ENCODE results near the gene VRK3.

VRK3 gene

DNA sequence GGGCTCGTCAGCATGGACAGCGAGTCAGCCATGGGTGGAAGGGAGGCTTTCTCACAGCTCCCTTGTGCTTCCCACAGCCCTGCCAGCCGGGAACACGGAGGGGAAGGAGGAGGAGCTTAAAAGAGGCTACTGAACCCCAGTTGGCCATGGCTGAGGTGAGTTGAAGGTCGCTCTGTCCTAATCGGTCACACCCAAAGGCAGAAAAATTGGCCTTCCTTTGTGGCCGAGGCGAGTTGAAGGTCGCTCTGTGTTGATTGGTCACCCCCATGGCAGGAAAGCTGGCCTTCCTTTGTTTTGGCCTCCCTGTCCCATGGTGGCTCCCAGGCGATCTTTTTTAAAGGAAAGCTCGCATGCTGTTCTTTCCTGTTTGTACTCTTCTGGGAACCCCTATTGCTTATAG is 5.8 kb upstream of the VRK3 start:
- no peak for DNase-seq (ENCODE audit: low spot score)

DNA sequence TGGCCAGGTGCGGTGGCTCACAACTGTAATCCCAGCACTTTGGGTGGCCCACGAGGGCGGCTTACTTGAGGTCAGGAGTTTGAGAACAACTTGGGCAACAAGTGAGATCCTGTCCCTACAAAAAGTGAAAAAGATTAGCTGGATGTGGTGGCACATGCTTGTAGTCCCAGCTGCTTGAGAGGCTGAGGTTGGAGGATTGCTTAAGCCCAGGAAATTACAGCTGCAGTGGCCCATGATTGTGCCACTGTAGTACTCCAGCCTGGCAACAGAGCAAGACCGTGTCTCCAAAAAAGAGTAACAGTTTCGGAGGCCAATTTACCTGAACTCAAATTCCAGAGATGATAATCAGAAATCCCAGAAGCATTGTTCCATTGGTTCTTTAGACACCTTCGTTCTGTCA is 5.1 kb upstream of the VRK3 start:
- DNase-seq (ENCODE audit: low spot score), result no peak

DNA sequence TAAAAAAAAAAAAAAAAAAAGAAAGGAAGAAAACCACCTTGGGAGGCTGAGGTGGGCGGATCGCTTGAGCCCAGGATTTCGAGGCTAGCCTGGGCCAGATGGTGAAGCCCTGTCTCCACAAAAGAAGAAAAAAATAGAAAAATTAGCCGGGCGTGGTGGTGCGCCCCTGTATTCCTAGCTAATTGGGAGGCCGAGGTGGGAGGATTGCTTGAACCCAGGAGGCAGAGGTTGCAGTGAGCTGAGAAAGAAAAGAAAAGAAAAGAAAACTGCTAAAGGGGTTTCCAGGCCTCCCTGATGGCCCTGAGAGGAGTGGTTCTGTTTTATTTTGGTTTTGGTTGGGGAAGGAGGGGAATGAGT is 1.4 kb upstream of the VRK3 start:
- DNase-seq (ENCODE audit: low spot score), result no peak

DNA sequence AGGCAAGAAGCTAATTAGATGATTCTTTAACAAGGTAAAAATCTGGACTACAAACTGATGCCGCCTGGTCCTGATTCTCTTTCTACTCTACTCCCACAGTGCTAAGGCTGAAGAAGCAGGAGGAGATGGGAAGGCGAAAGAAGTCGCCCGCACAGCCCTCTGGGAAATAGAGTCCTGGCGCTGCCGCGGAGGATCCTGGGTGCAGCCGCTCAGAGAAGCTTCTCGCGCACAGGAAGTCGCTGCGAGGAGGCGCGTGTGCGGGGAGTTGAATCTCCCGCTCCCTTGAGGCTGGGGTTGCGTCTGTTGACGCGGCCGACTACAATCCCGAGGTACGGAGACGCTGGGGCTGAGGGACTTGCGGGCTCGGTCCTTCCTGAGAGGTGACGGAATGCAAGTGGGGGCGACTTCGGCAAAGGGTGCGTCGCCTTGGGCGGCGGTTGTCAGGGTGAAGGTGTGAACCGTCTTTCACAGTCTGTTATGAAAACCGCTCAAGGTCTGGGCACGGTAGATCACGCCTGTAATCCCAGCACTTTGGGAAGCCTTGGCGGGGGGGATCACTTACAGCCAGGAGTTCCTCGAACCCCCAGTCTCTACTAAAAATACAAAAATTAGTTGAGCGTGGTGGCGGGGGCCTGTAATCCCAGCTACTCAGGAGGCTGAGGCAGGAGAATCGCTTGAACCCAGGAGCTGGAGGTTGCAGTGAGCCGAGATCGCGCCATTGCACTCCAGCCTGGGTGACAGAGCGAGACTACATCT is 800 bp upstream of the VRK3 start, which contains the start of gene ZNF473:
Gene ZNF473 (plus strand): TSS at position 212 of the 756 bp plus-strand sequence. CDS start 5,078 bp downstream, outside the sequence.
- no peak for DNase-seq (ENCODE audit: low spot score)

DNA sequence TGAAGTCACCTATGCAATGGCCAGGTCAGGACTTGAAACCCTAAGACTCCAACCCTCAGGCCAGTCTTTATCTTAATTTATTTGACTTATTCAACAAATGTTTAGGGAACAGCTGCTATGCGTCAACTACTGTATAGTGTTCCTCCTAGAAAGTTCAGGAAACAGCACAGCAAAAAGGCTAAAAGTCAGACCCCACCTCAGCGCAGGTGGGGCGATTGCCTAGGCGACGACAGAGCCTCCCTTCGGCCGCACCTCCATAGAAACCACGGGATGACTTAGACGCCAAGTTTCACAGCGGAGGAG is 502 bp downstream of the VRK3 start:
- no peak for DNase-seq (ENCODE audit: low spot score)

DNA sequence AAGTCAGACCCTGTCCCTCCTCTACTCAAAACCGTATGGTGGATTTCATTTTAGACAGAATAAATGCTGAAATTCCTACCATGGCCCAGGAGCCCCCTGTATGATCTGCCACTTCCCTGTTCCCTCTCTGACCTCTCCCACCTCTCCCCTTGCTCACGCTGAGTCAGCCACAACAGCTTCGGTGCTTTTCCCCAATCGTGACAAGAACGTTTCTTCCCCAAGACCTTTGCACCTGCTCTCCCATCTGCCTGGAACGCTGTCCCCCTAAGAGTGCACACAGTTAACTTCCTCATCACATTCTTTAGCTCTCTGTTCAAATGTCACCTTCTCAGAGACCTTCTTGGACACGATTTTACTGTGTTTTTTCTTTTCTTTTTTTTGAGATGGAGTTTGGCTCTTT is 2.3 kb downstream of the VRK3 start:
- DNase-seq (ENCODE audit: low spot score), result no peak

DNA sequence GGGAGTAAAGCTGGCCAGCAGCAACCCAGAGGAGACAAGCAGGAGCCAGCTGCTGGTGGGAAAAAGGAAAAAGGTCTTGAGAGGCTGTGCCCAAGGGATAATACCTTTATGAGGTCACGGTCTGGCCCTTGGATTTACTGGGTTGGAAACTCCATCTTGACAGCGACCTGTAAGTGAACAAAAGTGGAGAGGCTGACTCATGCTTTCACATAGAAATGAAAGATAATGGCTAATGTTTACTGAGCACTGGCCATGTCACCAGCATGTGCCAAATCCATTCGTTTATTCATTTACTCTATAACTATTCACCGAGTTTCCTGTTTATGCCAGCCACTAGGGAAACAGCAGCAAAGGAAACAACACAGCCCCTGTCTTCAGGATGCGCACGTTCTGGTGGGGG is 4.7 kb downstream of the VRK3 start:
- DNase-seq (ENCODE audit: low spot score), result no peak

DNA sequence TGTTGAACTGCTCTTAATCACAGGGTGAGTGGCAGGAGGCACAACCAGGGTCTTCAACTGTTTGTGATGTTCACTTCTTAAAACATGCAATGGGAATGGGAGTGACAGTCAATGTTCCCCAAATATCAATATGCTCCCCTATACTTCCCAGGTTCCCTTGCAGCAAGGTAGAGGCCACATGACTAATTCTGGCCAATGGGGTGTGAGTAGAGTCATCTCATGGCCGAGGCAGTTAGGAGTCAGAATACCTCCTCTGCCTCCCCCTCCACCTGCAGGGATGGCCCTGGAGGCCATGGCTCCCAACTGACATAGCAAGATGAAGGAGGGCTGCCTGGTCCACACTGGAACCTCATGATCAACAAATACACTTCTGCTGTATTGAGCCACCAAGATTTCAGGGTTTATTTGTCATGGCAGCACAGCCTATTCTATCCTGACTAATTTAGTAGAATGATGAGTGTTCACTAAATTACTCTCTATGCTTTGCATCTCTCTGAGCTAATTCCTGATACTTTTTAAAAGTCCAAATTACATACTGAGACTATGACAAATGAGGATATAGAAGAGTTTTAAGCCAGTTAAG is 8.9 kb downstream of the VRK3 start:
- no peak for DNase-seq (ENCODE audit: low spot score)

DNA sequence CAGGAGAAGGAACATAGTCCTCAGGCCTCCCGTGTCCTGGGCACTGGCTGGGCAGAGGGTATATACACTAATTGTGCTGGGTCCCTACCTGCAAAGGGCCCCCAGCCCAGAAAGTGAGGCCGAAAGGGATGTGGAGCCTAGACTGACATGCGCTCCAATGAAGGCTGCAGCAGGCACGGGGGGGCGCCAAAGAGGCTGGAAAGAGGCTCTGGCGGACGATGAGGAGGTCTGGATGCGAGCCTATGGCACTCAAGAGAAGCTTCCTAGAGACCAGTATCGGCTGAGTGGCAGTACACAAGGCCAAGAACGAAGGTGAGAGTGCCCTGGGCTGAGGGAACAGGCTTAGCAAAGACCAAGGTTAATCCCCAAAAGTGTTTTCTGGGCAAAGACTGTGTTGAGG is 16.6 kb downstream of the VRK3 start:
- DNase-seq (ENCODE audit: low spot score), result no peak

DNA sequence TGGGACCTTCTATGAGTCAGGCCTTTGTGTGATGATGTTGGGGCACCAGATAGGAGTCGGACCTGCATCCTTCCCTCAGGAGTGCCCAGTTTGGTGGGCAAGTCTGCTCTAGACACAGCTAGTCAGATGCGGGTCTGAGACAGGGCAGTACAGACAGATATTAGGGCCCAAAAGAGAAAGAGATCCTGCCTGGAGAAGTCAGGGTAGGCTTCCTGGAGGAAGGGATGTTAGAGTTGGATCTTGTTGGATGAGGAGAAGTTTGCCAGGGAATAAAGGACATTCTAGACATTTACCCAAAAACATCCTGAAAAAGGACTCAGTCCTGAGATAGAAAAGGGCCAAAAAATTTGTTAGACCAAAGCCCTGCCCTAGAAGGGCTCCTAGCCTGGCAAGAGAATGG is 17.2 kb downstream of the VRK3 start:
- no peak for DNase-seq (ENCODE audit: low spot score)

DNA sequence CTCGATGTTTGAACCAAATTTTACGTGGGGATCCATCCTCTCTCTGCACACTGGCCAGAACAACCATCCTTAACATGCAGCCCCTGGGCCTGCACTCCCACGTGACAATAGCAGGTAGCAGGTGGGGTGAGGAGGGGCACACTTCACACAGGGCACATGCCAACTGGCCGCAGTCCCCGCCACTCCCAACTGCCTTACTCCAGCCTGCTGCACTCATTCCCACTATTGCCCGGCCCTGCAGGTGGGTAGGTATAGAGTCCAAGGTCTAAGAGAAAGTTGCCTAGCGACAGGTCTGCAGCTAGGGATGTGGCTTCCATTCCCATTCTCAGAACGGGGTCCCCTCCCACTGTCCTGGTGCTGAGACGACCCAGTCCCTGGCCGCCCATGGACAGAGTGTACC is 18.0 kb downstream of the VRK3 start:
- DNase-seq (ENCODE audit: low spot score), result no peak

DNA sequence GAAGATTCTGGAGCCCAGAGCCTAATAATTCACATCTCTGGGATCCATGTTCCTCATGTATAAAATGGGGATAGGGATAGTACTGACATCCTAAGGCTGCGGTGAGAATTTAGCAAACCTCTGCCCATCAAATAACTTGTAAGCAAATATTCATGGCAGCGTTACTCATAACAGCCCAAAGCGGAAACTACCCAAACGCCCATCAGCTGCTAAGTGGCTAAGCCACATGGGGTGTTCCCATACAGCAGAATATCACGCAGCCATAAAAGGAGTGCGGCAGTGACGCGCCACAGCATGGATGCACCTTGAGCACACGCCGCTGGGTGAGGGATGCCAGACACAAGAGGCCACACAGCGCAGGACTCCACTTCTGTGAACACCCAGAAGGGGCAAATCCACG is 19.7 kb downstream of the VRK3 start:
- no peak for DNase-seq (ENCODE audit: low spot score)

DNA sequence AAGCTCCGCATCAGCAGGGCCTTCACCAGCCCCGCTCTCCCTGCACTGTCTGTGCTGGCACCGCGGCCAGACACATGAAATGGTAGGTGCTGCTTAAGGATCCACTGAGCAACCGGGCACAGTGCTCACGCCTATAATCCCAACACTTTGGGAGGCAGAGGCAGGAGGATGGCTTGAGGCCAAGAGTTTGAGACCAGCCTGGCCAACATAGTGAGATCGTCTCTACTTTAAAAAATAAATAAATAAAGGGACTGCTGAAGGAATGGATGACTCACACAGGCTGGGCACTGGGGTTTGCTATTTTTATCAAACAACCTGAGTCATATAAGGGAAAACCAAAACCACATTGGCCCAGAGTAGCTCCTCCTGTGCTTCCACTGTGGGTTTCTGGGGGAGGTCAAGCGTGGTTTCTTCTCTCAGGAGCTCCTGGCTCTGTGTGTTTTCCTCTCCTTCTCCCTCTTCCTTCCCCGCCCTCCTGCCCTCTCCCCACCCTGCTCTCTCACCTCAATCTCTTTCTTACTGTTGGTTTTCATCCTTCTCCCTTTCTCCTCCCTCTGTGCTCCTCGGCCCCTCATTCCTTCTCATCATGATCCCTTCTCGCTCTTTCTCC is 21.3 kb downstream of the VRK3 start:
- DNase-seq (ENCODE audit: low spot score), result peak; percentile 80

DNA sequence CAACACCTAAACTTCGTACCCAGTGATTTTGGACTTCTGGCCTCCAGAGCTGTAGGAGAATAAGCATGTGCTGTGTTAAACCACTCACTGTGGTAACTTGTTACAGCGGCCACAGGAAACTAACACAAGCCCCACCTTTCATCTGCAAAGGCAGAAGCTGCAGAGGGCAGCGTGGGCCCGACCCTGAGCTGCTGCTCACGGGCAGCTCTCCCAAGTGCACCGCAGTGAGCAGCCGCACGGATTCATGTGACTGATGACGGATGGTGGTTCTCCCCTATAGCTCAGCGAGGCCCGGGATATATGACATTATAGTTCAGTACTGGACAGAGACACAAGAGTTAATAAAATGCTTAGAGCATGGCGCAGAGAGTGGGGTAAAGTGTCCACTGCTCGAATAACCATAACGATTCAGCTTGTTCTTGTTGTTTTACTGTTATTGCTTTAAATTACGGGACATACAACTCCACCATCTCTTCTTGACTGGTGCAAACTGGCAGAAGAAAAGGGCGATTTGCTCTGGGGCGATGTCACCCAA is 21.9 kb downstream of the VRK3 start:
- no peak for DNase-seq (ENCODE audit: low spot score)

DNA sequence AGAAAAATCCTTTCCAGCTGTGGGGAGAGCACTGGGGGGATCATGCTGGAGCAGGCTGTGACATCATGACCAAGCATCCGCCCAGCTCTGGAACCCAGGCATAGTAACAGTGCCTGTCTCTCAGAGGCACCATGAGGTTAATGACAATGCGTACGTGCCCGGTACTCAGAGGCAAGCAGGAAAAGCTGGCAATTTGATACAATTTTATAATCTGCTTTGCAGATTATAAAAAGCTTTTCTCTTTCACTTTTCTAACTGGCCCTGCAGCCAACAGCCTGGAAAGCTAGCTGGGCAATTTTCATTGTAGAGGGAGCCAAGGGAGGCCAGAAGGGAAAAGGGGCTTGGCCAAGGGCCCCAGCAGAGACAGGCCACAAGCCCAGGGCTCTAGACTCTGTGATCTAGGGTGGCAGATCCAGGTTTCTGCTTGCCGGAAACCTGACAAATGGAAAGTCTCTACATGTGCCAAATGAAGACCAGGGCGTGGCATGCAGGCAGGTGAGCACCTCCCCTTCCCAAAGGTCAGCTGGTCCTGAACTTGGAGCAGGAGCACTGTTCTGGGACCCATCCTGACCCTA is 22.7 kb downstream of the VRK3 start:
- no peak for DNase-seq (ENCODE audit: low spot score)

DNA sequence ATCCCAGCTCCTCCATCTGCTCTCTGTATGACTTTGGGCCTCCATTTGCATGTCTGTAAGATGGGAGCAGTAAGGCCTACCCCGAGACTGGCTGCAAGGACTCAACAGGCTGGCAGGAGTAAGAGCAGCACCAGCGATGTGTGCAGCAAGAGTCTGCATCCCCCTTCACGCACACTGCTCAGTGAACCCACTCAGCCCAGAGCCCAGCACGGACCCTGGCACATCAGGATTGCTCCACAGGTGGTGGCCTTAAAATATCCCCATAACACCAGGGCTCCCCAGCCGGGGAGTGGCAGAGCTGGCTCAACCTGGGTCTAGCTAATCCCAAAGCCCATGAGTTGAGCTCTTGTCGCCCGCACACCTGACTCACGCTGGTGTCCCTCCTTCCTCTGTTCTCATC is 23.4 kb downstream of the VRK3 start:
- DNase-seq (ENCODE audit: low spot score), result no peak

DNA sequence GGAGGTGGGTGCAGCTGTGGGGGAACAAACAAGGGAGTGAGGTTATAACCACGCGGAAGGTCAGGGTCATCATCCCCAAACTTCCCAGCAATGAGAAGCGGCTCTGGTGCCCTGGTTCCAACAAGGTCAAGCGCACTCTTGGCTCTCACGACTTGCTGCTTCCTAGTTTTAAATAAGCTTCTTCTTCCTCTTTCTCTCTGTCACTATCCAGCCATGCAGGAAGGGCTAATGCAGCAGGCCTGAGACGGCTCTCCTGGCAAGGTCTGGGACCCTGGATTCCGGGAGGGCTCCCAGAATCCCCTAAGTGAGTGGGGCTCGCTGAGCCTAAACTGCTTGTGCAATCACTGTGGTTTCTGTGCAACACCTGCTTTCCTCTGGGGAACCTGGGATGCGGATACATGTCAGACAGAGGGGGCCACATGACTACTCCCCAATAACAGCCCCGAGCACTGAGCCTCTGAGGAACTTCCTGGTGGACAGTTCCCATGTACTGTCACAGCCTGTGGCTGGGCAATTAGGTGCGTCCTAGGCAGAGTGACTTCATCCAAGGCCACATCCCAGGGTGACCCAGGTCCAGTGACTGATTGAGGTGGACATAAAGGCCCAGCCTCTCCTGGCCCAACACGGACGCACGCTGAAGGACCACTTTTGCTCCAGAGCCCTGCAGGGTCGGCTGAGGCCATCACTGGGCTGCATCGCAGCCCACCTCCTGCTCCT is 24.2 kb downstream of the VRK3 start:
- no peak for DNase-seq (ENCODE audit: low spot score)

DNA sequence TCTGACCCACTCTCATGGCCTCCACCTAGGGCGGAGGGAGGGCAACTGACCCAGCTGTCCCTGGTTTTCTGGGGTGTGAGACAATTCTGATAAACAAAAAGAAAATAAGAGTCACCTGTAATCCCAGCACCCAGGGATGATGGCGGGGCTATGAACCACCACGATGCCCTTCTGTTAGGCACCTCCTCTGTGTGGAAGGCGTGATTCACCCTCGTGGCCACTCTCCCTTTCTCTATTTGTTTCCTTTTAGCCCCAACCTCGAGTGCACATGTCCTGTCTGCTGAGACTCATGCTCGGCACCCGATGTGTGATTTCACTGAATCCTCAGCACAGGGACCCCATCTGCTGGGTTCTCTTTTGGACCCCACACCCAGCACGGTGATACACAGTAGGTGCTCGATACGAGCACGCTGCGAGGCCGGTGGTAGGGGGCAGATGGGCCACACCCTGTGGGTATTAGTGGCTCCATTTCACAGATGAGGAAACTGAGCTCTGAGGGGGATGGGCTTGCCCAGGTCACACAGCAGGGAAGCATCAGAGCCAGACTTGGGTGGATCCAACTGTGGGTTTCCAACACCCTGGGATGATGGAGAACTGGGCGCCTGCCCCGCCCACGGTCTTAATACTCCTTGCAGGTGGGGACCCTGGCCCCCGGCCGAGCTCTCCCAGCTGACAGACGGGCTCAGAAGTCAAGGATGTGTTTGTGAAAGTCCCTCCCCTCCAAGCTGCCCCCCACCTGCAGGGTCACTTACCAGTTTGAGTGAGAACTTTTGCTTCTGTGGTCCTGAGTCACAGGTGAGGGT is 24.9 kb downstream of the VRK3 start:
- no peak for DNase-seq (ENCODE audit: low spot score)

DNA sequence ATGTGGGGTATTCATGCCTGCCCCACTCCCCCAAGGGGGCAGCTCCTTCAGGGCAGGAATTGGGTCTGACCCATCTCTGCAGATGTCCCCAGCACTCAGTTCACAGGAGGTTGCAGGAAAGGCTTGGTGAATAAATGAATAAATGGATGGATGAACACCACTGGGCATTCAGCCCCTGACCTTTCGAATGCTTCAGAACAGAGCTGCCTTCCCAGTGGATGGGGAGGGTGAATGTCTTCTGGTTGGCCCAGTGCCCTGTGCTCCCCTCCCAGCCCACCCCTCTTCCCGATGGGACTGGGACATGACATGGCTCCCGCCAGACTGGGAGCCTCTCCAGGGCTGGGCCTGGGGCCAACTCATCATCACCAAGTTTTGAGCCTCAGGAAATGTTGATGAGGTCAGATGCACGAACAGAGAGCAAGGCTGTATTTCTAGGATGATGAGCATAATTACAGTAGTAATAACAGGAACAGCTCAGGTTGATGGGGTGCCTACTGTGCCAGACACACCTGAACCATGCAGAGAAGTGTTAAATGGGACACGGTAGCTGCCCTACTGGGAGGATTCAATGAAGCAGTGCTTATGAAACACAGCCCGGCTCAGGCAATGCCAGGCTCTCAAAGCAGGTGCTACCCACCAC is 25.7 kb downstream of the VRK3 start:
- DNase-seq (ENCODE audit: low spot score), result no peak

DNA sequence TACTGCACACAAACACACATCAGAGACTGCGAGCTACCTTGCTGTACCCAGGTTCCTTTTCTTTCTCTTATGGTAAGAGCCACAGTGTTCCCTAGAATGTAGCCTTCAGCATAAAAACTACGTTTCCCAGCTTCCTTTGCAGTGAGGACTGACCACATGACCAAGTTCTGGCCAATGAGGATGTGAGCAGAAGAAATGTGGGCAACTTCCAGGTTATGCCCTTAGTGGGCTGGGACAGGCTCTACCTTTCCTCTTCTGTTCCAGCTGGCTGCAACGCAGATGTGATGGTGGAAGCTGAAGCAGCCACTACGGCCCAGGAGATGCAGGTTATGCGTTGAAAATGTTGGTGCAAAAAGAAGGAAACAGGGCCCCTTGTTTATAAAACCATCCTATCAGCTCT is 27.5 kb downstream of the VRK3 start:
- peak; percentile 16 for DNase-seq (ENCODE audit: low spot score)

DNA sequence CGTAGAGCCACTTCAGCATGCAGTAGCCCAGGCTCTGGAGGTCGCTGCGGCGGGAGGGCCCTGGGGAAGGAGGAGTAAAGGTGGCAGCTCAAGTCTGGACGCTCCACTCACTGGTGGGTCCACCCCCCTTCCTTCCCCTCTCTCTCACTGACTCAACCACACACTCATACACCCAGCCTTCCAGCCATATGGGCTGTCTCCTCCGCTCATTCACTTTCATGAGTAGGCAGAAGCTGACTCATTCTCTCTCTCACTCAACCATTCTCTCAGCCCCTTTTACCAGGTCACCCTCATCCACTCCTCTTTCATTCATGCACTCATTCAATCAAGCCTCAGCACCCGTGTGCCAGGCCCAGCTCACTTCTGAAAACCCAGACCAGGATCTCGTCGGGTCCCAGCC is 36.7 kb downstream of the VRK3 start:
- DNase-seq (ENCODE audit: low spot score), result no peak
